ENCODE data around the gene CNGB1.

Gene CNGB1

GRCh38 chr16:57970319-57970718 is 609 bp downstream of the CNGB1 start:
- no peak for DNase-seq

GRCh38 chr16:57969451-57970123 is 1.3 kb downstream of the CNGB1 start:
- no peak for DNase-seq

GRCh38 chr16:57967916-57968315 is 3.0 kb downstream of the CNGB1 start:
- no peak for DNase-seq

- DNase-seq = no peak
These were observed 3.9 kb downstream of the CNGB1 start for GRCh38 chr16:57966986-57967385.

- no peak for DNase-seq
These were observed 4.6 kb downstream of the CNGB1 start for GRCh38 chr16:57966204-57966771.

GRCh38 chr16:57964157-57964700 is 6.7 kb downstream of the CNGB1 start:
- no peak for DNase-seq

- no peak for DNase-seq
These were observed 8.2 kb downstream of the CNGB1 start for GRCh38 chr16:57962756-57963155.

GRCh38 chr16:57962046-57962445 is 8.9 kb downstream of the CNGB1 start:
- DNase-seq = no peak

- DNase-seq = no peak
These were observed 9.4 kb downstream of the CNGB1 start for GRCh38 chr16:57961538-57961937.

GRCh38 chr16:57960826-57961472 is 10.0 kb downstream of the CNGB1 start:
- no peak for DNase-seq

GRCh38 chr16:57960310-57960709 is 10.6 kb downstream of the CNGB1 start:
- DNase-seq = no peak

GRCh38 chr16:57959804-57960203 is 11.1 kb downstream of the CNGB1 start:
- no peak for DNase-seq

GRCh38 chr16:57959121-57959520 is 11.8 kb downstream of the CNGB1 start:
- DNase-seq = no peak

- DNase-seq = no peak
These were observed 12.4 kb downstream of the CNGB1 start for GRCh38 chr16:57958544-57958943.

GRCh38 chr16:57957673-57958392 is 13.1 kb downstream of the CNGB1 start:
- DNase-seq = no peak

- no peak for DNase-seq
These were observed 13.8 kb downstream of the CNGB1 start for GRCh38 chr16:57956924-57957672.

- DNase-seq = no peak
These were observed 14.6 kb downstream of the CNGB1 start for GRCh38 chr16:57956270-57956808.

- DNase-seq = no peak
These were observed 15.2 kb downstream of the CNGB1 start for GRCh38 chr16:57955572-57956188.

- DNase-seq = no peak
These were observed 17.1 kb downstream of the CNGB1 start for GRCh38 chr16:57953857-57954256.

GRCh38 chr16:57952909-57953308 is 18.0 kb downstream of the CNGB1 start:
- no peak for DNase-seq

- no peak for DNase-seq
These were observed 19.5 kb downstream of the CNGB1 start for GRCh38 chr16:57951204-57951960.

Measured in activated CD4-positive, alpha-beta T cell treated with anti-CD3 and anti-CD28 coated beads, Interleukin-2, Interleukin-6, amounts not matched to agents 100 ng/mL and 50 ng/mL, durations not matched to agents 16 hours and 8 hours (primary cell).